ENCODE results near the gene CAMK1.

- TF ChIP-seq CTCF (conservative IDR thresholded peaks at IDR 0.05 in 1 of 2, IDR thresholded peaks at IDR 0.05 in 1 of 2; ENCODE audit: low read depth in 1 of 2, low read length in 2 of 2) (peak in 1 of 2 donors; percentile 23), EZH2 (IDR thresholded peaks at IDR 0.05; ENCODE audit: low read length, missing control alignments) (no peak)
Observed at GRCh38 chr3:9727041-9727595, 42.6 kb downstream of the CAMK1 start.
